Stimulated activated CD8-positive, alpha-beta memory T cell treated with anti-CD3 and anti-CD28 coated beads, Interleukin-12 subunit alpha, Interleukin-12 subunit beta, amount 100 ng/mL, for 1 hour (primary cell): ENCODE results near the gene BAIAP2.

Experiments
- DNase-seq: peaks from one replicate; pipeline ENCODE4 v3.0.0-alpha.2; 2020; ENCODE audit warnings: low read depth

BAIAP2 gene

DNA sequence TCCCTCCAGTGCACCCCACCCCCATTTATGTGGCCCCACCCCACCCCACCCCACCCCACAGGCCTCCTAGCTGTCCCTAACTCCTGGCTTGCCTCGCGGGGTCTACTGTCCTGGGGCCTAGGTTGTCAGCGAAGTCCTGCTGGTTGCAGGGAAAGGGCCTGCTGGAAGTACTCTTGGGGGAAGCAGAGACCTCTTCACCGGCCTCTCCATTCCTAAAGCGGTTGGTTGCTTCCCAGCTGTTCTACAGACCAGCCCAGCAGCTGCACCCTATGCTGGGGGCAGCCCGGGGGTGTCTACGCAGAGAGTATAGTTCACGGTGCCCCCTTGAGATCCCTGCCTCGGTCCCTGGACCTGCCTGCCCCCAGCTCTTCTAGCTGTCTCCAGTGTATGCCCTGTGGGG, 56.2 kb downstream of the BAIAP2 start:
- no peak for DNase-seq

DNA sequence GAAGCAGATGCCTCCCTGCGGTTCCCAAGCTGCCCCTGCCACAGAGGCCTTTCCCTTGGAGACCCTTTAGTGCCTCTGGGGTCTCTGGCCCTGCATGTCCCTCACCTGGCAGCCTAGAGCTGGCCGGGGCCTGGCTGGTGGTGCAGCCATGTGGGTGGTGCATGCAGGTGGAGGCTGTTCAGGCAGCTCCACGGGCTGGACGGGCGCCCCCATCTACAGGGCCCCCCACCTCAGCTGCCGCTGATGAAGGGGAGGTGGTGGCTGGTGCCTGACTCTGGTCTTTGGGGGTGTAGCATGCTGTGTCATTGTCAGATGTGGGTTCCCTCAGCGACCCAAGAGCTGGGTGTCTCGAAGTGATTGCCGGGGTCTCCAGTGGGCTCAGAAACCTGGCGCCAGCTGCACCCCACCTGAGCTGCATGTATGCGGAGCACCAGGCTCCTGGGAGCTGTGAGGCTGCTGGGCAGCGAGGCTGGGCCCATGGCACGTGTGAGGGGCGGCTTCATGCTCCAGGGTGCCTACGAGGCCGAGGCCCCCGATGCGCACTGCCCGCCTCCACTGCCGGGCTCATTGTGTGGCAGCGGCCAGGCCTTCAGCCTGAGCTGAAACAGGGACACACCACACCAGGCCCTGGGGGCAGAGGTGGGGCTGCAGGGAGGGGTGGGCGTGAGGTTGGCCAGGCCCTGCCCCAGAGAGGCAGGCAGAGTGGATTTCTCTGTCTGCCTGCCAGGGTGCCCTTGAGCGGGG, 57.0 kb downstream of the BAIAP2 start:
- no peak for DNase-seq

DNA sequence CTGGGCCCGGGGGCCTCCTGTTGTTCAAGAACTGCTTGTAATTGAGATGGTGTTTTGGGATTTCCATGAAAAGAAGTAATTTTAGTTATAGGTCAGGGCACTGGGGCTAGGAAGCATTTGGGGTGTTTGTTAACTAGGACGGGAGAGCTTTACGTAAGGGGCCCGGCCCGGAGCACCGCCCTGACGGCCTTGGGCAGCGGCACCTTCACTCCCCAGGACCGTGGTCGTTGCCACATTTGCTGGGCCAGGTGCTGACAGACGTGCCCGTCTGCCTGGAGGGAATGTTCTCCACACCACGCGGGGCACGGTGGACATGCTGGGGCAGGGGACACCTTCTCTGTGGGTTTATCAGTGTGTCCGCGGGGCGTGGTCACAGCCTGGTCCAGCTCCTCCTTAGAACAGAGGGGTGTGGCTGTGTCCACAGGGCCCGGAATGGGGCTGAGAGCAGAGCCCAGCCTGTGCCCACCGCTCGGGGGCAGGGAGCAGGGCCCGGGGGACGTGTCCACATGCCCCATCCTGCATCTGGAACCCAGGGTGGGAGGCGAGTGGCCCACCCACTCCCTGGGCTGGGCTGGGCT, 57.7 kb downstream of the BAIAP2 start:
- no peak for DNase-seq

GRCh38 chr17:81093619-81094508, 58.9 kb downstream of the BAIAP2 start:
- no peak for DNase-seq

GRCh38 chr17:81094509-81095382, 59.8 kb downstream of the BAIAP2 start:
- DNase-seq: peak; percentile 84

DNA sequence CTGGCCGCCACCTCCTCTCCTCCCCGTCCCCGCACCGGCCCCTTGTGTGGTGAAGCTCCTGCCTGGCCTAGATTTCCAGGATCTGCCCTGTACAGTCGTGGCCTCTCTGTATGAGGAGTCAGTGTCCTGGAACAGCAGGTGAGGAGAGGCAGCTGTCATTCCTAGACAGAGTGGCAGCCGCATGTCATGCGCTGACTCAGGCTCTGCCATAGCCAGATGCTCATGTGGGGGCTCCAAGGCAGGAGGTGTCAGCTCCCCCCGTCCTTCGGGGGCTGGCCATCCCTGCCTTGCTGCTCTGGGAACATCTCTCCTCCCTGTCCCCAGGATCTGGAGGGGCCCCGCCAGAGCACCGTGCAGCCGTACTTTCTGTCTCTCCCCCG, 60.4 kb downstream of the BAIAP2 start:
- no peak for DNase-seq

- no peak for DNase-seq
These were observed 61.8 kb downstream of the BAIAP2 start for GRCh38 chr17:81096741-81097133.

DNA sequence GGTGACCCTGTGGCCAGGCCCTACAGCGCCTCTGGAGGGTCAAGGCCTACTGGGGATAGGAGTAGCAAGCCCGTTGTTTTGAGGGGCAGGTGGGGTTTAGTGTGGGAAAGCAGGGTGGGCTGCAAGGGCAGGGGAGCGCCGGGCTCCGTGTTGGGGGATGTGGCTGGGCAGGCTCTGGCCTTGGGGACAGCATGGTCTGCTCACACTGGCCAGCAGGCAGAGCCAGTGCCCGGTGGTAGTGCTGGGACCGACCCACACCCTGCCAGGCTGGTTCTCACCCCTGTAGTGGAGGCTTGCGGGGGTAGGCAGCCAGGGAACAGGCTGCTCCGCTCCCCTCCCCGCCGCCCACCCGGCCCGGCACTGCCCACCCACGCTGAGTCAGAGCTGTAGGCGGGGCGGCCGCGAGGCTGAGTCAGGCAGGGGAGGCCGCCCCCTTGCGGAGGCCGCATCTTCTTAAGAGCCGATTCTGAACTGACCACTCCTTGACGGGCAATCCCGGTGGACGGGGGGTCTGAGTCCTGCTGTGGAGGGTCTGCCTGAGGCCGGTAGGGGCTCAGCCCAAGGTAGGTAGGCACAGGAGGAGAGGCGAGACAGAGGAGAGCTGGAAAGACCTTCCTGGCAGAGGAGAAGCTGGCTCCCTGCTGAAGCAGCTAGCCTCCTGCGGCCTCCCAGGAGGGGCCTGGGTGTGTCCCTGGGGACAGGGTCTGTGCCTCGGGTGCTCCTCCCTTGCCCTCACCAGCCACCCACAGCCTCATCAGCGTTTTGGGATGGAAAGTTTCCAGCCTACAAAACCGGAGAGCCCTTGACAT, 62.4 kb downstream of the BAIAP2 start:
- DNase-seq: peak; percentile 31

GRCh38 chr17:81097943-81098308, 63.0 kb downstream of the BAIAP2 start:
- no peak for DNase-seq

DNA sequence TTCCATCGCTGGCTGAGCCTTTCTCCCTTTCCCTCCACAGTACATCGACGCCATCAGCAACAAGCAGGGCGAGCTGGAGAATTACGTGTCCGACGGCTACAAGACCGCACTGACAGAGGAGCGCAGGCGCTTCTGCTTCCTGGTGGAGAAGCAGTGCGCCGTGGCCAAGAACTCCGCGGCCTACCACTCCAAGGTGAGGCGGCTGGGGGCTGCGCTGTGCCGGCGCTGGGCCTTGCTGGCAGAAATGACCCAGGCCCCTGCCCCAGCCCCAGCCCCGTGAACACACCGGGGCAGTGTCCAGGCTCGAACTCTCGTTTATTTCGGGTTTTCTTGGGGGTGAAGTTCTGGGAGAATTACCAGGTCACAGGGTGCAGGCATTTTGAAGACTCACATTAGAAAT, 64.9 kb downstream of the BAIAP2 start:
- DNase-seq: no peak

- DNase-seq: no peak
These were observed 65.7 kb downstream of the BAIAP2 start for GRCh38 chr17:81100668-81101067.

DNA sequence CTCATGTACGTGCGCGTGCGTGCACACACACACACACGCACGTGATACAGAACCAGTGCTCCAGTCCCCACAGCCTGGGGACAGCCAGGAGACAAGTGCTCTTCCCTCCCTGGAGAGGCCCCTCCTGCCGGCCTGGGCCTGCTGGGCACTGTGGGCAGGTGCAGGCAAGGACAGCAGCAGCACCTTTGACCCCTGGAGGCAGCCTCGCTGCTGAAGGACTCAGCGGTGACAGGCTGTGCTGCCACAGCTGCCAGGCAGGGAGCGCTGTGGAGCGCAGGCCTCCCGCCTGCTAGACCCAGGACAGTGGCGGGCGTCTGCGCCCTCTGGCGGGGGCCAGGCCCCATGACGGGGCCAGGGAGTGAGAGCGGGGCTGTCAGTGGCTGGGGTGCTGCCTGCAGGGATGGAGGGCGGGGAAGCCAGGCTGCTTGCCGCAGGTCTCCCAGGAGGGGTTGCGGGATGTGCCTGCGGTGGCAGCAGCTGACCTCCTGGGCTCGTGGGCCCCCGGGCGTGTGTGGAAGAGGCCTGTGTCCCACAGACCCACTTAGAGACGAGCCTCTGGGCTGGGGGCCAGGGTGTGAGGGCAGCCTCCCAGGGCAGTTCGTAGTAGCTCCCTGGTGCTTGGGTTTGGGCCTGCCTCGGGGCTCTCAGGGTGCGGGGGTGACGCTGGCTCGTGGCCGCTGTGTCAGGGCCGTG, 66.8 kb downstream of the BAIAP2 start:
- peak; percentile 79 for DNase-seq

- no peak for DNase-seq
These were observed 67.4 kb downstream of the BAIAP2 start for GRCh38 chr17:81102352-81102751.

- DNase-seq: no peak
These were observed 67.9 kb downstream of the BAIAP2 start for GRCh38 chr17:81102869-81103268.

DNA sequence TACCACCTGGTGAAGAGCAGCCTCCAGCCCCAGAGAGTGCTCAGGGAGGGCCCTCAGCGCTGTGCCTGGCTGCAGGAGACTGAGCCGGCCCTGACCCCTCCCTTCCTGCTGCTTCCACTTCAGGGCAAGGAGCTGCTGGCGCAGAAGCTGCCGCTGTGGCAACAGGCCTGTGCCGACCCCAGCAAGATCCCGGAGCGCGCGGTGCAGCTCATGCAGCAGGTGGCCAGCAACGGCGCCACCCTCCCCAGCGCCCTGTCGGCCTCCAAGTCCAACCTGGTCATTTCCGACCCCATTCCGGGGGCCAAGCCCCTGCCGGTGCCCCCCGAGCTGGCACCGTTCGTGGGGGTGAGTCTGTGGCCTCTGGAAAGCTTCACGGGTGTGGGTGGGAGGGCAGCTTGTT, 68.4 kb downstream of the BAIAP2 start:
- no peak for DNase-seq

- no peak for DNase-seq
These were observed 71.8 kb downstream of the BAIAP2 start for GRCh38 chr17:81106716-81107115.

DNA sequence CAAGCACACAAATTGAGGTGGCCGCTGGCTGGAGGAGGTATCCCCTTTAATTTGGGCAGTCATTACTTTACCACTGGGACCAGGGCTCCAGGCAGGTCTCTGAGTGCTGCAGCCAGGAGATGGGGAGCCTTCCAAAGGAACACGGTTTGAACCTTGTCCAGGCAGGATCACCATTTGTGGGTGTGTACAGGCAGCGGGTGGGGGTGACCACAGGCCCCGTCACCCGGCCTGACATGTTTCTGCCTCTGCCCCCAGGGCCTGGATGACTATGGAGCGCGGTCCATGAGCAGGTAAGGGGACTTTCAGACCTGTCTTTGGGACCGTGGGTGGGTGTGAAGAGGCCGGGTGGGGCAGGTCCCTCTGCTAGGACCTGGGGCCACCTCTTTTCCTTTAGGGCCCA, 73.3 kb downstream of the BAIAP2 start:
- DNase-seq: no peak

DNA sequence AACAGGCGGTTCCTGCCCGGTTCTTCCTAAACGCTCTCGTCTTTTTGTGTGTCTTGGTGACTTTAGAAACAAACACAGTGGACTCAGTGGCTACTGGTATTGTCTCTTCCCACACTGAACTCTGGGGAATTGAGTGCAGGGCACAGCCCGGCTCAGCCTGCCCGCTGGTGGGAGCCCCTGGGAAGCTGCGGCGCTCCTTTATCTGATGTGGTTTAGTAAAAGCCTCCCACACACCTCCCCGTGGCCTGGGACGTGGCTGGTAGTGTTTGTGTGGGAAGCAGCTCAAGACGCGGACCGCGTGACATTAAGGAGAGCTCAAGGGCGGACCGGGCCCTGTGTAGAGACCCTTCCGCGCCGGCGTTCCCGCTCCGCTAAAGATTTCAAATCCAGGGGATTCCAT, 75.0 kb downstream of the BAIAP2 start:
- DNase-seq: no peak

GRCh38 chr17:81110488-81111040, 75.6 kb downstream of the BAIAP2 start:
- DNase-seq: no peak

GRCh38 chr17:81111066-81111465, 76.1 kb downstream of the BAIAP2 start:
- no peak for DNase-seq
